Memory B cell (primary cell): Measurements from ENCODE around the gene NPHP4.

ENCODE experiments used
- ATAC-seq: fragments of 150-1000 bp; cut with Tn5 transposase; 2 replicates; pipeline ENCODE4 v1.10.0; 2021; ENCODE audit warnings: low read depth, mild to moderate bottlenecking, moderate library complexity
- DNase-seq, 2 donors: peaks; one replicate each; pipeline ENCODE4 v3.0.0; 2022; ENCODE audit warnings: low spot score in 2 of 2
- H3K27ac Mint-ChIP-seq: one replicate; pipeline ENCODE4 v1.8.0; 2022; ENCODE audit warnings: mild to moderate bottlenecking, moderate library complexity, mixed read lengths
- H3K27me3 Mint-ChIP-seq: one replicate; pipeline ENCODE4 v1.8.0; 2022; ENCODE audit warnings: mixed read lengths
- H3K36me3 Mint-ChIP-seq: one replicate; pipeline ENCODE4 v1.8.0; 2022; ENCODE audit warnings: mild to moderate bottlenecking, mixed read lengths
- H3K4me1 Mint-ChIP-seq: one replicate; pipeline ENCODE4 v1.8.0; 2022; ENCODE audit warnings: mixed read lengths
- H3K4me3 Mint-ChIP-seq: one replicate; pipeline ENCODE4 v1.8.0; 2022; ENCODE audit warnings: mild to moderate bottlenecking, moderate library complexity, mixed read lengths
- H3K9me3 Mint-ChIP-seq: one replicate; pipeline ENCODE4 v1.8.0; 2022; ENCODE audit warnings: mixed read lengths

NPHP4 gene

GRCh38 chr1:6004412-6005123, 12.3 kb upstream of the NPHP4 start:
- no peaks in the 10 kb centered on the region for H3K9me3 Mint-ChIP-seq

GRCh38 chr1:6003568-6004411, 11.6 kb upstream of the NPHP4 start:
- Mint-ChIP-seq H3K4me3 (no peak overlapping the region), H3K9me3 (no peaks in the 10 kb centered on the region), H3K27ac (no peak overlapping the region), H3K4me1 (peaks cover 9% of the 10 kb centered on the region), H3K27me3 (no peaks in the 10 kb centered on the region), H3K36me3 (peaks cover 5% of the 10 kb centered on the region)
- ATAC-seq (no peak), DNase-seq (no peak)

More at GRCh38 chr1:6004412-6005123, 12.3 kb upstream of the NPHP4 start:
- ATAC-seq, result no peak
- Mint-ChIP-seq H3K27me3 (no peaks in the 10 kb centered on the region), H3K4me3 (no peak overlapping the region), H3K36me3 (peaks cover 5% of the 10 kb centered on the region), H3K27ac (no peak overlapping the region), H3K4me1 (peaks cover 9% of the 10 kb centered on the region)
- no peak for DNase-seq

GRCh38 chr1:6002714-6003501, 10.7 kb upstream of the NPHP4 start:
- H3K36me3 Mint-ChIP-seq, result peaks cover 7% of the 10 kb centered on the region
- peaks cover 11% of the 10 kb centered on the region for H3K4me1 Mint-ChIP-seq
- no peak for ATAC-seq
- no peak for DNase-seq
- no peak overlapping the region for H3K27ac Mint-ChIP-seq
- no peak overlapping the region for H3K4me3 Mint-ChIP-seq
- H3K27me3 Mint-ChIP-seq, result no peaks in the 10 kb centered on the region
- no peaks in the 10 kb centered on the region for H3K9me3 Mint-ChIP-seq

GRCh38 chr1:6001992-6002576, 9.9 kb upstream of the NPHP4 start:
- Mint-ChIP-seq H3K9me3 (no peaks in the 10 kb centered on the region), H3K4me3 (no peak overlapping the region), H3K27me3 (no peaks in the 10 kb centered on the region), H3K4me1 (peaks cover 13% of the 10 kb centered on the region), H3K36me3 (peaks cover 7% of the 10 kb centered on the region), H3K27ac (no peak overlapping the region)
- DNase-seq (no peak), ATAC-seq (no peak)

DNA sequence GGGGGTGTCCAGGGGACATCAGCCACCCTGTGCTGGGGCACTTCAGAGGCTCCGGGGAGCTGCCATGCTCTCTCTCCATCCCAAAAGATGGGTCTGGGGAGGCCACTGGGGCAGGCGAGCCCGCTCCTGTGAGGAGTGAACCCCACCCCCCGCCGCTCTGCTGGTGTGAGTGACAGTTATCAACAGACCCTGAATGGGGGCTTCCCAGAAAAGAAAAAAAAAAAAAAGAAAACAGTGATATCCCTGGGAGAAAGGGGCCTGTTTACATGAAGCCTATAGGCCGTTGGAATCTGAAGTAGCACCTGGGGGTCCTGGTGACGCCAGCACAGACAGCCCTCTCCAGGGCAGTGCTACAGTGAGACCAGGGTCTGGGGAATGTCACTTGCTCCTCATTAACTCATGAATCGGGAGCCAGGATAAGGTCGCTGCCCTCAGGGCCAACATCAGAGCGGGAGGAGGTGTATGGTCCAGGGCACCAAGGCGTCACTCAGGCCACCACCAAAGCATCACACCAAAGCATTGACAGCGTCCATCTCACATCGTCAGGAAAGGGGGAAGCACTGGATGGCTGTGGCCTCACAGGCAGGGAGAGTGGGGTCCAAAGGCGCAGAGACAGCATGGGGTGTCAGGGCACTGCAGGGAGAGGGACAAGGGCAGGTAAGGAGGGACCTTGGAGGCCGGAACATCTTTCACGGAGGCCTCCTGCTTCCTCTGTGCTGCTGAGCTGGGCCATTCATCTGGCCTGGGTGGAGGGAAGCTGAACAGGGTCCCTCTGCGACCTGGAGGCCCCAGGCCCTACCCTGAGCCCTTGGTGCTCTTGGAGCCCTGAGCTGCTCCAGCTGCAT, 8.4 kb upstream of the NPHP4 start:
- H3K4me3 Mint-ChIP-seq, result no peak overlapping the region
- no peaks in the 10 kb centered on the region for H3K27me3 Mint-ChIP-seq
- H3K4me1 Mint-ChIP-seq, result peaks cover 13% of the 10 kb centered on the region
- no peaks in the 10 kb centered on the region for H3K9me3 Mint-ChIP-seq
- DNase-seq, result no peak
- peaks cover 7% of the 10 kb centered on the region for H3K36me3 Mint-ChIP-seq
- H3K27ac Mint-ChIP-seq, result no peak overlapping the region
- ATAC-seq, result no peak

DNA sequence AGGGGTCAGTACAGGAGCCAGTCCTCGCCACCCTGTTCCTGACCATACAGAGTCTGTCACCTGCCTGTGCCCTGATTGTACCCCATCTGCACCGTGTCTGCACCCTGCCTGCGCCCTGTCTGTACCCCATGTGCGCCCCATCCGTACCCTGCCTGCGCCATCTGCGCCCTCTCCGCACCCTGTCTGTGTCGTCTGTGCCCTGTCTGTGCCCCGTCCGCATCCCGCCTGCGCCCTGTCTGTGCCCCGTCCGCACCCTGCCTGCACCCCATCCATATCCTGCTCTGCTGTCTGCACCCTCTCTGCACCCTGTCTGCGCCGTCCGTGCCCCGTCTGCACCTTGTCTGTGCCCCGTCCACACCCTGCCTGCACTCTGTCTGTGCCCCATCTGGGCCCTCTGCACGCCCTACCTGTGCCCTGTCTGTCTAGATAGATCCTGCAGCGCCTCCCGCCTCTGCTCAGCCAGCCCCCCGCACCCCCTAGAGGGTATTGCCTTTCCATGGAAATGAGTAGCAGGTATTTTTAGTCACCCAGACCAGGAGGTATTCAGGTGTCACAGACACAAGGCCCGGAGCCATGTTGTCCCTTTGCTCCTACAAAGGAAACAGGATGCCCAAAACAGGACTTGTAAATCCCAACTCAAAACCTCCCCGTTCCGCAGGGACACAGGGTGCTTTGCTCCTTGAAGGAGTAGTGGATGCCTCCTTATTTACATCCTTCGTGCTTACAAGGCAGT, 7.7 kb upstream of the NPHP4 start:
- Mint-ChIP-seq H3K27ac (no peak overlapping the region), H3K36me3 (peaks cover 7% of the 10 kb centered on the region), H3K4me3 (no peak overlapping the region), H3K9me3 (no peaks in the 10 kb centered on the region), H3K27me3 (no peaks in the 10 kb centered on the region), H3K4me1 (peaks cover 17% of the 10 kb centered on the region)
- ATAC-seq (no peak), DNase-seq (no peak)

DNA sequence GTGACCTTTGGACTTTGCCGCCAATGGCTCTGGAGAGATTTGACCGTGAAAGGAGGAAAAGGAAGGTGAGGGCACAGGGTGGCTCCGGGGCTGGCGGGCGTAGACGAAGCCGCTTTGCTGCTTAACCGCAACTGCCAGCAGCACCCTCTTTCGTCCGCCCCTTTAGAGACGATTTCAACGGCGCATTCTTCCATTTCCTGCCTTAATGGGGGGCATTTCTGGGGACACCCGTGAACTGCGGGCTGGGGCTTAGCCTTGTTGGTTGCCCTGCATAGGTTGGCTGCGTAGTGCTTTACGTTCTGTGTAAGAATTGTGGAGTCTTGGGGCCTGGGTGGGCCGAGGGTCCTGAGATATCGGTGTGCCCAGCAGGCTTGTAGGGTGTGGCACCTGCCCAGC, 6.7 kb upstream of the NPHP4 start:
- no peaks in the 10 kb centered on the region for H3K27me3 Mint-ChIP-seq
- peaks cover 7% of the 10 kb centered on the region for H3K36me3 Mint-ChIP-seq
- H3K9me3 Mint-ChIP-seq, result no peaks in the 10 kb centered on the region
- no peak overlapping the region for H3K4me3 Mint-ChIP-seq
- no peak overlapping the region for H3K27ac Mint-ChIP-seq
- ATAC-seq, result no peak
- DNase-seq, result no peak
- peaks cover 27% of the 10 kb centered on the region for H3K4me1 Mint-ChIP-seq

GRCh38 chr1:5998051-5998905, 6.1 kb upstream of the NPHP4 start:
- H3K4me3 Mint-ChIP-seq, result no peak overlapping the region
- H3K27me3 Mint-ChIP-seq, result no peaks in the 10 kb centered on the region
- H3K36me3 Mint-ChIP-seq, result peaks cover 5% of the 10 kb centered on the region
- peaks cover 33% of the 10 kb centered on the region for H3K4me1 Mint-ChIP-seq
- no peaks in the 10 kb centered on the region for H3K9me3 Mint-ChIP-seq
- no peak overlapping the region for H3K27ac Mint-ChIP-seq
- ATAC-seq (no peak), DNase-seq (no peak)

DNA sequence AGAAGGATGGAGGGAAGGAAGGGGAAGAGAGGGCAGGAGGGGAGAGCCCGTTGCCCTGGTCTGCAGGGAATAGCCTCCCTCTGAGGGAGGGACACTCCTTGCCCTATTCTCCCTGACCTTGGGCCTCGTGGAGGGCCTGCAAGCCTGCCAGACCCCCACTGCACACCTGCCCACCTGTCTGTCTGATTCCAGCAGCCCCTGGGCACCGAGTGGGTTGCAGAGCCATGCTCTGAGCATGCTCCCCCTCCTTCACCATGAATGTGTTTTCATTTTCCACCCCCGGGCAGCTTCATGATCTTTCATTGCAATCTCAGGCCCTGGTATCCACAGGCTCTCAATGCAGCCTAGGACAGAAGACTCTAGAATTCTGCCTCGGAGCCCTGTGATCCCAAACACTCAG, 5.1 kb upstream of the NPHP4 start:
- Mint-ChIP-seq H3K9me3 (no peaks in the 10 kb centered on the region), H3K27ac (no peak overlapping the region), H3K4me1 (peaks cover 38% of the 10 kb centered on the region), H3K27me3 (no peaks in the 10 kb centered on the region), H3K4me3 (no peak overlapping the region), H3K36me3 (peaks cover 4% of the 10 kb centered on the region)
- DNase-seq (no peak), ATAC-seq (no peak)

DNA sequence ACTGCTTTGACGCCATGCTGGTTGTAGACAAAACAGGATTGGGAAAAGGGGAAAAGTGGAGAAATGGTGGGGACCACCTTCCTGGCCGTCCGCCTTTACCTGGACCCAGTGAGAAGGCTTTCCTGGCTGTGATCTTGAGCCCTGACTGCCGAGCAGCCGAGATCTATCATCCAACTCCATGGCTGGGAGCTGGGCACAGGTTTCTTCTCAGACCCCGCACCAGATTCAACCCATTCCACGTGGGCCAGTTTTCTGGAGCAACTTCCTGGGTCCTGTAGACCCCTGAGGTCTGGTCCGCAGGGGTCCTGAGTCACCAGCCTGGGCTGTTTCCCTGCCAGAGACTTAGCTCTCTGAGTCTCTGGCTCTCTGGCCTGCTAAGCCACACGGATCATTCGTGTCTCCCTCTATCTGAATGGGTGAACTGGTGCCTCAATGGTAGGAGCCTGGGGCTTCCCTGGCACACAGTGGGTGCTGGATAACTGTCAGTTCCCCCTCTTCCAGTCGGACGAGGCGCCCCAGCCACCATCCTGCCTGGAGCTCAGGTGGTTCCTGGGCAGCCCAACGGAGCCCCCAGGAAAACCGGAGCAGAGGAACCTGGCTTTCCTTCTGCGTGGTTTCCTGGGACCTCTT, 4.5 kb upstream of the NPHP4 start:
- DNase-seq (no peak), ATAC-seq (no peak)
- H3K27ac Mint-ChIP-seq, result no peak overlapping the region
- H3K4me3 Mint-ChIP-seq, result no peak overlapping the region
- peaks cover 38% of the 10 kb centered on the region for H3K4me1 Mint-ChIP-seq
- H3K36me3 Mint-ChIP-seq, result peaks cover 4% of the 10 kb centered on the region
- H3K27me3 Mint-ChIP-seq, result no peaks in the 10 kb centered on the region
- H3K9me3 Mint-ChIP-seq, result no peaks in the 10 kb centered on the region

GRCh38 chr1:5995871-5996630, 3.8 kb upstream of the NPHP4 start:
- no peak overlapping the region for H3K4me3 Mint-ChIP-seq
- H3K9me3 Mint-ChIP-seq, result no peaks in the 10 kb centered on the region
- no peaks in the 10 kb centered on the region for H3K27me3 Mint-ChIP-seq
- no peak for DNase-seq
- peaks cover 41% of the 10 kb centered on the region for H3K4me1 Mint-ChIP-seq
- H3K27ac Mint-ChIP-seq, result no peak overlapping the region
- no peak for ATAC-seq
- peaks cover 4% of the 10 kb centered on the region for H3K36me3 Mint-ChIP-seq
